NCI-H345 (cell line): Measurements from ENCODE around the gene MYO3A.
"Not testable (repeated sequence)": the region's sequence is repeated elsewhere in the genome, so short reads cannot be mapped to it uniquely, and the experiment has no call there.

Source experiments
- DNase-seq: peaks from one replicate; lab custom pipeline; 2025; lab: John Stamatoyannopoulos, UW

MYO3A gene

DNA sequence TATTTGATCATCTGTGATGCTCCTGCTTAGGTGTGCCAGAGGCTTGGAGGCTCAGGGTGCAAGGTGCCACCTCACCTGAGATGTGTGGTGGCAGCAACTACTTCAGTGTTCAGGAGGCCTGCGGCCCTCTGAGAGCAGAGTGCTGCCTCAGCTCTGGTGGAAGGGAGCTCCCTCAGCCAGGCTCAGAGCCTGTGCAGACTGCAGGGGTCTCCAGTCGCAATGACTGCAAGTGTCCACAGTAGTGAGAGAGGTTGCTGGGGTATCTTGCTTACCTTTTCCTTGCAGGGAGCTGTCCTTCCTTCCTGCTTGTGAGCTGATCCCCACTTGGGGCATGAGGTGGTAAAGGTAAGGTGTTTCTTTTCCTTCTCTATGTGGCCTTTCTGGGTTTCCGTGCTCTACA is 151.5 kb downstream of the MYO3A start:
- no peak for DNase-seq

DNA sequence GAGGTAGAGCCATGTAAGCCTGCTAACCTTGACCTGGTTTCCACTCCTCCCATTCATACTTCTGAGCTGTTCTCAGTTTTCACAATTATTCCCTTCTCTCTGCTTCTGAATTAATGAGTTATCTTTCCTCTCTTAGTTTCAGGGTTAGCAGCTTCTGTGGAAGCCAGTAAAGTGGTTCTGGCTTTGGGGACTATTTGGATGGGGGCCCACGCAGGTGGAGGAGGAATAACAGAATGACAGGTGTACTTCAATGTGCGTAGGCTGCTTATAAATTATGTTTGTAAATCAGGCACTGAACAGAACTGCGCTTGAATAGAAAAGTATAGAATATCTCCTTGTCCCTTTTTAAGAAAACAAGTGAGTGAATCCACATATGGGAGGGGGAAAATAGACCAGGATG is 153.6 kb downstream of the MYO3A start:
- no peak for DNase-seq

DNA sequence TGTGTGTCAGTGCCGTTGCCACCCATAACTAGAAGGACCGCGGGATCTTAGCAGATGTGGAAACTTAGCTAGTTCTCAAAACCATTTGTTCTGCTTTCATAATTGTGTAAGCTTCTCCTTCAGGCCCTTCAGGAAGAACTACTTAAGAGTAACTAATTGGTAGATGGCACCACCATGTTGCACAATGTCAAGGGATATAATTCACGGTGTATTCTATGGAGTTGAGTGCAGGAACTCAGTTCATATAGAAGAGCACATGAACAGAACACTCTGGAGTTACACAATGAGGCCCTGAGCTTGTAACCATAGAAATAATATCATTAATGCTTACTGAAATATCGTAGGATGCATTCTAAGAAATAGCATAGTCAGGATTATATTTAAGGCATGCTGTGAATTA is 156.0 kb downstream of the MYO3A start:
- no peak for DNase-seq

DNA sequence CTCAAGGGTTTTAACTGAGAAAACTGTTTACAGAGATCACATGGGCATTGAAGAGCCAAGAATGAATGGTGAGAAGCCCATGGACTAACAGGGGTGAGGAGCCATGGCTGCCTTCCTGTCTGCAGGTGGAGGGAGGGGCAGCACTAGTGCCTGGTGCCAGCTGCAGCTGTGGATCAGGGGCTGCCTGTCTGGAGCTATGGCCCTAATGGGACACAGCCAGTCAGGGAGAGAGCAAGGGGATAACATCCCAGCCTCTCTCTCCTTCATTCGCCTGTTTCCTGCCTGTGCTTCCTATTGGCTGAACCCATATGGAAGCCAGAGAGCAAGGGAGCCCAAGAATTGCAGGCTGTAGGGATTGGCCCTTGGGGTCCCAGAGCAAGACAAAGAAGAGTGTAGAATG is 156.7 kb downstream of the MYO3A start:
- no peak for DNase-seq

DNA sequence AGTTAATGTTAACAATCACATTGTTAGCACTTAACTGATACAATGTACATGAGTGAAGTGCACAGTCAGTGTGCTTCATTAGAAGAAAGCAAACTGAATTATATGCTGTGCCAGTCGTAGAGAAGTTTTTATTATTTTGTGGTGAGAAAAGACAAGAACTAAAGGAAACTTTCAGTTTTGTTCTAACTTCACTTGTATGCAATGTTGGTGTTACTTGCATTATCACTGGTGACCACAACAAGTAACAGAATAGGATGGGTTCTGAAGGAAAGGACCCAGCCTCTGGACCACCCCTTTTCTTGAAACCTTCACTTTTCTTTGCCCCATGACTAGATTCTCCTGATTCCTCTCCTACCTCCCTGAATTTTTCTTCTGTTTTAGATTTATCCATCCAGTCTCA is 159.2 kb downstream of the MYO3A start:
- no peak for DNase-seq

DNA sequence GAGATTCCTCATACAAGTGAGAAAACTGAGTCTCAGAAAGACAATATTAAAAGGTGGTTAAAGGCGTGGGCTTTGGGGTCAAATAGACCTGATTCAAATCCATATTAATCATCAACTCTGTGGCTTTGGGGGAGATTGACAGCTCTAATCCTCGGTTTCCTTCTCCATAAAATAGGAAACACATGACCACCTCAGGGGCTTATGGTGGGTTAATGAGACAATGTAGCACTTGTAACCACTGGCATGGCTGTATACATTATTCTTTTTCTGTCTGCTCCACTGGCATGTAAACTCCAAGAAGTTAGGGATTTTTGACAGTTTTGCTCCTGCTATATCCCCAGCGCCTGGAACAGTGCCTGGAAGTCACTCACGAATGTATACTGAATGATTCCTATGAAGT is 161.8 kb downstream of the MYO3A start:
- DNase-seq: no peak

DNA sequence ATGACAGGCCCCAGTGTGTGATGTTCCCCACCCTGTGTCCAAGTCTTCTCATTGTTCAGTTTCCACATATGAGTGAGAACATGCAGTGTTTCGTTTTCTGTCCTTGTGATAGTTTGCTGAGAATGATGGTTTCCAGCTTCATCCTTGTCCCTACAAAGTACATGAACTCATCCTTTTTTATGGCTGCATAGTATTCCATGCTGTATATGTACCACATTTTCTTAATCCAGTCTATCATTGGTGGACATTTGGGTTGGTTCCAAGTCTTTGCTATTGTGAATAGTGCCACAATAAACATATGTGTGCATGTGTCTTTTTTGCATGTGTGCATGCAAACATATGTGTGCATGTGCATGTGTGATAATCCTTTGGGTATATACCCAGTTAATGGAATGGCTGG is 163.5 kb downstream of the MYO3A start:
- DNase-seq: not testable (repeated sequence)

DNA sequence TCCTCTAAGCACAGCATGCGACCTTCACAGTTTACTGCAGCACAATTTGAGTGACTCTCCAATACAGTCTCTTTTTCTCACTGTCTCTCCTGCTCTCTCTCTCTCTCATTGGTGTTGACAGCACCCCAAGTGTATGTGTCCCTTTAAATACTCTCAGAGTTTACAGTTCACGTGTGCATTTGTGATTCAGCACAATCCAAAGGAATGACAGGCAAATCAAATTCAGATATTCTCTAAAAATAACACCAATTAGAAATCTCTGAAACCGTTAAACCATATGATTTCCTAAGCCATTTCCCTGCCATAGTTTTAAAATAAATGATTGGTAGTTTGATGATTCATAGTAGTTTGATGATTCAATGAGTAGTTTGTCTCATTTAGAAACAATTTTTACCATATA is 178.5 kb downstream of the MYO3A start:
- DNase-seq: no peak

DNA sequence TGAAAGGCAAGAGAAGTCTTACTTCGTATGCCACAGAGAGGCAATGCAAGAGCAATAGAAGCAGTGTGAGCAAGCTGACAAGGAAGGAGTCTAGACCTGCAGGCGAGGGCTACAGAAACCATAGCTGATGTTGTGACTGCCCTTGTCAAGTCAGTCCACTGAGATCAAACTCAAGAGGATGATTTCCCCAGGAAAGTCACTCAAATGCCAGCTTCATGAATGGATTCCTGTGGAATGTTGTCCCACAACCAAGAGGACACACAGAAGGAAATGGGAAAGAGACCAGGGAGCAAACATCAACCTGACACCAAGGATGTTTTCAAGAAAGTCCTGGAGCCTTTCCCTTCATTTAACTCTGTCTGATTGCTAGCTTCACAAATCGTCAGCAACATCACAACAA is 204.6 kb downstream of the MYO3A start:
- DNase-seq: no peak

DNA sequence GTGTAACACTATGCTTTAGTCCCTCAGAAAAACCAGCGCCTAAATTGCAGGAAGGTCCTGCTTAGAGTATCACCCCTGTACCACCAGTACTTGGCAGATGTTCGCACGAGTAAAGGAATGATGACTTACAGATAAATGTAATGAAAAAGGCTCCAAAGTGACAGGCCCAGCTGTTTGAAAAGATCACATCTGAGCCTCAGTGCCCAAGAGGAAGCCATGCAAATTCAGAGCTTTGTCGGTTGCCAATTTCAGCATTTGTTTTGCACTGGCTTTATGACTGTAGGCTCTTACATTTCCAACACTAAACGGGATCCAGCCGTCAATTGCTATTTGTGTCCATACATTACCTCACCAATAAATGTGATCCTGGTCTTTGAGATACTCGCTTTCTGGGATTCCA is 222.0 kb downstream of the MYO3A start:
- no peak for DNase-seq

DNA sequence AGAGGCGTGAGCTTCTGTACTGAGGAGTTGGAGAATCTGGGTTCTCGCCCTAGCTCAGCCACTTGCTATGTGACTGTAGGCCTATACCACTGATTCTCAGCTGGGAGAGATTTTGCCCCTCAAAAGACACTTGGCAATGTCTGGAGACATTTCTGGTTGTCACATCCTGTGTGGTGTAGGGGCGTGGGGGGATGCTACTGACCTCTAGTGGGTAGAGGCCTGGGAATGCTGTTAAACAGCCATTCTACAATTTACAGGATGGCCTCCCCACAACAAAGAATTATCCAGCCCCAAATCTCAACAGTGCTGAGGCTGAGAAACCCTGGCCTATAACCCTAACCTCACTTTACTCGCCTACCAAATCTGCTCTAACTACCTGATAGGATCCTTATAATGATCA is 223.7 kb downstream of the MYO3A start:
- DNase-seq: no peak

DNA sequence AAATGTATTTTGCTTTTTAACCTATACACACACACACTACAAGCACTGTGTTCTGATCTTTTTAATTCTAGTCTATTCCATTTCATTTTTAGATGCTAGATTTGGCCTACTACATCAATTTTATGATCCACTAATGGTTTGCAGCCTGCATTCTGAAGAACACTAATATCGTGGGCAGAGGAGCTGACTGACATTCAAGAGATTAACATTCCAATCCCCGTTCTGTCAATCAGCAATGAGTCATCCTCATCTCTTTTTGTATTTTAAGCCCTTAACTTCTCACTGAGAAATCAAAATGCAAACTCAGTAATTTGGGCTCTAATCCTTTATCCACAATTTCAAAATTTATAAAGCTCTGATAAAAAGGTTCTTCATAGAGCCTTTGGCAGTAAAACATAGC is 235.4 kb downstream of the MYO3A start:
- no peak for DNase-seq

DNA sequence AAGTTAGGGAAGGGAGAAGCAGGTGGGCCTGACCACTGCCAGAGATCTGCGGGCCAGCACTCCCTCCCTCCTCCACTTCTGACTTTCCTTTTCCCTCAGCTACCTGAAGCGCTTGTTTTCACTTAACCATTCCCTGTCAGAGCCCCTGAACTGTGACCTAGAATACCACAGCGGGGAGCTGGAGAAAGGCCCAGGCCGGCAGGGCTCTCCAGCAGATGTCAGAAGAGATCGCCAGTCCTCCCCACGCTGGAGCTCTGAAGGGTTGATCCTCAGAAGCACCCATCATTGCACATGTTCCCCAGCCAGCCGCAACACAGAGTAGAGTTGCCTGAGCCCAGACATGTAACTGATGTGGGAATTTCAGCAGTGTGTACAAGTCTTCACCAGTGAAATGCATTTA is 238.1 kb downstream of the MYO3A start:
- no peak for DNase-seq

DNA sequence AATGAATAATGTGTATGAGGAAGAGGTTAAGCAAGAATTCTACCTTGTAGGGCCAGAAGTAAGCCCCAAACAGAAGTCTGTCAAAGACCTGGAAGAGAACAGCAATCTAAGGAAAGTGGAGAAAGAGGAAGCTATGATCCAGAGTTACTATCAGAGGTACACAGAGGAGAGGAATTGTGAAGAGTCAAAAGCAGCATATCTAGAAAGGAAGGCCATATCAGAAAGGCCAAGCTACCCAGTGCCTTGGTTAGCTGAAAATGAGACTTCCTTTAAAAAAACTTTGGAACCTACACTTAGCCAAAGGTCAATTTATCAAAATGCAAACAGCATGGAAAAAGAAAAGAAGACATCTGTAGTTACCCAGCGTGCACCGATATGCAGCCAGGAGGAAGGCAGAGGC is 239.8 kb downstream of the MYO3A start:
- DNase-seq: no peak

DNA sequence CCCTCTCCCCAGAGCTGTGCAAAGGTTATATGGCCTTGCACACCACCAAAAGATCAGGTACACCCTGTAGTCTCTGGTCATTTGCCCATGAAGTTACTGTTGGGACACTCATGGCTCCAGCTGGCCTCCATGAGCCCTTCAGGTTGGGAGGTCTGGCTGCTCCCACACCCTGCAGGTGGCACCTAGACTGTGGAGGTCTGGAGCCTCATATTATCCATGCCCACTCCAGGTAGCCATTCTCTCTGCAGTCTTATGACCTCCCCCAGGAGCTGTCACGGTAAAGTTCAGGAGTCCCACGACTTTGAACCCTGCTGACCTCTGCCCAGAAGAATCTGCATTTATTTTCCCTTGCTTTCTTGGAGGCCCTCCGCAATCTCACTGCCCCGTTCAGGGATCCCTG is 243.3 kb downstream of the MYO3A start:
- DNase-seq: no peak

DNA sequence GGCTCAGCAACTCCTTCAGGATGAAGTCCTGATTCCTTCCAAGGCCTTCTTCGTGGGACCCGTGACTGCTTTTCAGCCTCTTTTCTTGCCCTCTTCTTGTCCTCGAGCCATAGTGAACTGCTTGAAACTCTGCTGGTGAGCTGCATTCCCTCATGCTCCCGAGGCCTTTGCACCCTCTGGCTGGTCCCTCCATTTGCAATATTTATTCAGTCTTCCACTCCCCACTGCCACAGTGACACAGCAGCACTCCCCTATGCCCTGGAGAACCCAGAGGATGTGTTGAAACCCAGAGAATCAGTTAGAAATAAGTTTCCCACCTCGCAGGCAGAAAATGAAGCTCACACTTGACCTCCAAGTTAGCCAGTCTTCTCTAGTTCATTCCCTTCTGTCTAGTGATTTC is 260.2 kb downstream of the MYO3A start:
- DNase-seq: no peak

DNA sequence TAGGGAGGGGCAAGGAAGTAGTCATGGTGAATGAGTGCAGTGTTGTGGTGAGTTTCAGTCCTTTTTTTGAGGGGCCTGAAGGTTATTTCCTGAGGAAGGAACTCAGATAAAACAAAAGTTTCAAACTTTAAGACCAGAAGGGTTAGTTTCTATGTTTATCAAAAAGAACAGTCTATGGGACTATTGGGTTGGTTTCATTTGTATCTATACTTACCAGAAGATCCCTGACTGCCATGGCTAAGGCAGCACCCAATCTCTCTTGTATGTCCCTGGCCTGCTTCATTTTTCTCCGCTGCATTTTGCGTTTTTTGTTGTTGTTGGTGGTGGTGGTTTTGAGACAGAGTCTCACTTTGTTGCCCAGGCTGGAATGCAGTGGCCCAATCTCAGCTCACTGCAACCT is 263.2 kb downstream of the MYO3A start:
- no peak for DNase-seq

DNA sequence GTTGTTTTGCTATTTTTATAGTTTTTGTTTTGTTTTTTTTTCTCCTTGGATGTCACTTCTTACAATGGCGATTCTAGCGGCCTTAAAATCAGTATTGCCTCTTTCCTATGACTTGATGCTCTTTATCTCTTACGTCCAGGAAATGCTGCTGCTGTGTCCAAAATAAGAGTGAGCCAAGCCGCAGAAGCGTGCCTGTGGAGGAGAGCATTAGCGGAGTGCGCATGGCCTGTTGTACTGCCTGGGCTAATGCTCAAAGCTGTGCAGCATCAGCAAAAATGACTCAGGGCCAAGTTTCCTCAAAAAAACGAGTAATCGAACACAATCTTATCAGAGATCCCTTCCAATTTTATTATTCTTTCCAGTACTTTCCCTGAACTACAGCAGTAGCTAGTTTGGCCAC is 264.1 kb downstream of the MYO3A start:
- no peak for DNase-seq

DNA sequence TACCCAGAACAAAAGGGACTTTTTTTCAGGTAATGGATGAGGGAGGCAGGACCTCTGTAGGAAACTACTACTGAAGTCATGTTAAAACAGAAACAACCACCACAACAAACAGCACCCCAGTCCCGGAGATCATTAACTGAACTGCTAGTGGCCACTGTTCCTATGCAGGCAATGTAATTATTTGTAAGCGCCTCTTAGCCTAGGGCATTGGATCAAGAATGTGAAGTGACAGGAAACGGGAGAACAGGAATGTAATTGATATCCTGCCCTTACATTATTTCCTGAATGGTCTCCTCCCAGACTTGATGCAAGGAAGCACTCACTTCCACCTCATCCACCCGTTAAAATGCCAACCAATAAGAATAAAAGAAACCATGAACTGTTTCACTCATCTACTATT is 265.8 kb downstream of the MYO3A start:
- DNase-seq: no peak

DNA sequence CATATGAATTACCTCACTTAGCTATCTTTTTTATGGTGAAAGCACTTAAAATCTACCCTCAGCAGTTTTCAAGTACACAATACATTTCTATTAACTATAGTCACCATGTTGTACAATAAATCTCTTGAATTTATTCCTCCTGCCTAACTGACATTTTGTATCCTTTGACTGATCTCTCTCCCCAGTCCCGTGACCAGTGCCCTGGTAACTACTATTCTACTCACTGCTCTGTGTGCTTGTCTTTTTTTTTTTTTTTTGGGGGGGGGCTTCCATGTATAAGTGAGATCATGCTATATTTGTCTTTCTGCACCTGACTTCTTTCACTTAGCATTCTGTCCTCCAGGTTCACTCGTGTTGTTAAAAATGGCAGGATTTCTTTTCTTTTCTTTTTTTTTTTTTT is 271.2 kb downstream of the MYO3A start:
- no peak for DNase-seq

DNA sequence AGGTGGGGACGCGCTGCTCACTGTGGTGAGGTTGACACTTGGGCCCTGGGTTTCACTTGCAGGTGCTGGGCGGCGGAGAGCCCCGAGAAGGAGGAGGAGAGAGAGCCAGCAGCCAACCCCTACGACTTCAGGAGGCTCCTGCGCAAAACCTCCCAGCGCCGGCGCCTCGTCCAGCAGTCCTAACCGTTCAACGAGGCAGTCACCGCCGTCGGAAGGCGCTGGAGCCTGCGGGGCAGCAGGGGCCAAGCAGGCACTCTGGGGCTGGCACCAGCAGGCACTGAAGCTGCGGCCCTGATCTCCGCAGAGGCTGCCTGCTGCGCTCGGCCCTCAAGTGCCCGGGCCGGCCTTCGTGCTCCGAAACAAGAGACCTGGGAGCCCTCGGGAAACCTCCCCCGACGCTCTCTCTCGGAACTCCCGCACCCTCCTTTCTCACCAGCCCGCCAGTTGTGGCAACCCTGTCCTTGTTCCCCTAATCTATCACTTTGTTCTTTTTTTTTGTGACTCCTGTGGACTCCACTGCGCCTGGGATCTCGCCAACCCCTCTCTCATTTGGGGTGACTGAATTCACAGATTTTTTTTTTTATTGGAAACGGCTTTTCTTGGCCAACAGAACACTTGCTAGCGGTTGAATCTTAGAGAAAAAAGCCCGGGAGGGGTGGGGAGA is 277.9 kb downstream of the MYO3A start:
- no peak for DNase-seq

DNA sequence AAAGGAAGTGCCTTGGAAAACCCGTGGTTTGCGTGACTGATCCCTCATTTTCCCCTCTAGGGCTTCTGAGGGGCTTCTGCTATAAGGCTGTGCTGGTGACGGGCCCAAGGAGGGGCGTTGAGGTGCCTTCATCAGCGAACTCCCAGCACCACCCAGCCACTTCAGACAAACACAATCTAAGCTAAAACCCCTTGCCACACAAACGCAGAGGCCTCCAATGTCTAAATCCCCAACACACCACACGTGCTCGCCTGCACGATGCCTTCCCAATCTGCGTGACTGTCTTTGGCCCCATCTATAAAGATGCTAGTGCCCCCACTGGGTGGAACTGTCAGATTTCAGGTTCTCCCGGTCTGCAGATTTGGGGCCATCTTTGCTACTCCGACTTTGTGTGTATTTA is 278.5 kb downstream of the MYO3A start:
- DNase-seq: no peak

DNA sequence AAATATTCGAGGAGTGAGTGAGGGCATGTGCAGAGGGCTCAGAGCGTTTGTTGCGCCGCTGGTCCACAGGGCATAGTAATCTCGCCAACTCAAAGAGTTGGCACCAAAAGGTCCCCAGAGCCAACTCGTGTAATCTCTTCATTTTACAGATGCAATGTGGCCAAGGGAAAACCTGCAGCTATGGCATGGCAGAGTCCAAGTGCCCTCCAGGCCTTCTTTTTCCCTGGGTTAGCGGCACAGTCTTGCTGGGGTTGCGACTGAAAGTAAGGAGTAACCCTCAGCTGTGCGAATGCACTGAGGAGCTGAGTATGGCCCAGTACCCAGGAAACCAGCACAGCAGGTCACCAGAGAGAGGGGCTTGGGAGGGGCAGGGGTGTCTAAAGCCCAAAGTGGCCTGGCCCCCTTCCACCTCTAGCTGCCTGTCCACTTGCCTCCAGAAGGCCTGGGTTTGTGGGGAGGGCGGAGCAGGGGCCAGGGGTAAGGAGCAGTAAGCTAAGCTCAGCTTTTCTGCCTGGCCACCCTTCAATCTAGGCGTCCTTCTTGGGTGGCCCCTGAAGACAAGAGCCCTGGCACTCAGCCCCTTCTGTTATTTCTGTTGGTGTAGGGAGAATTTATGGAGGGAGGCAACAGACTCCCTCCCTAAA is 279.2 kb downstream of the MYO3A start:
- no peak for DNase-seq

DNA sequence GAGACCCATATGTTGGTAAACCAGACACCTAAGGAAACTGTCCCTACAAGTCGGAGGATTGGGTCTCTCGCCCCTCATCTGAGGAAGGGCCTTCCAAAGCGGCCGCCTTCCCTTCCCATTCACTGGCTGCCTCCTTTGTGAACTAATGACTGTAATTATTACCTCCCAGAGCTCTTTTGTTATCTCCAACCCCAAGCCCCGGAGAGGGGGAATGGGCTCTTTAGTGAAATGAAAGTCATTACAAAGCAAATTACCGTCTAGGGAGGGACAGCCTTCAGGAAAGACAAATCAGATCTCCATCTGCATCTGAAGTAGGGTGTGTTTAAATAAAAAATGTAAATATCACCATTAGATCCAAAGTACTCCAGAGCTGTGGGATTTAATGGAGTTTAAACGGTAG is 280.0 kb downstream of the MYO3A start:
- DNase-seq: no peak
